Esophagus squamous epithelium (tissue), 4 donors: ENCODE data around the gene CASP12.

Experiments used
- POLR2A ChIP-seq, 4 donors: fragments of 450-650 bp; IDR thresholded peaks; one replicate each; pipeline ENCODE4 v1.6.1; 2017; ENCODE audit warnings: antibody characterized with exemption in 4 of 4, mild to moderate bottlenecking in 4 of 4, moderate library complexity in 3 of 4
- TF ChIP-seq, protein P1 (sequence below), 6 experiments: fragments of 450-650 bp in 4 of 6; fragments of 200-600 bp in 2 of 6; sonication (generic) in 2 of 6; IDR thresholded peaks; one replicate each; pipeline ENCODE4 v1.5.1; 2016 to 2019; ENCODE audit warnings: antibody characterized with exemption in 6 of 6, mild to moderate bottlenecking in 4 of 6, moderate library complexity in 4 of 6

DNA sequence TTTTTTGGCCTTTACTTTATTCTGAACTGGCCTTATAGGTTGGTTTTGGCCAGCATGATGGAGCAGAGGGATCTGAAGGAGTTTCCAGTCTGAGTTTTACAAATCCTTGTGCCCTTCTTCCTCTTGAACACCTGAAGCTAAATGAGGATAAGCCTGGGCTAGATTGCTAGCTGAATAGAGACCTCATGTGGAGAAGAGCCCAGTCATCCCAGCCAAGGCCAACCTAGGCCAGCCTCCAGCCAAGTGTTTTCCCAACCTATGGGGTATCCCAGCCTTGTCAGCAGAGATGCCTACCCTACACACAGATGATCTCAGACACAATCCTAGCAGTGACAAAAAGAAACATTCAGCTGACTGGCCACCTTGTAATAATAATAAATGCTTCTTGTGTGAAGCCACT lies 966 bp upstream of the CASP12 start:
- TF ChIP-seq, protein P1, sequence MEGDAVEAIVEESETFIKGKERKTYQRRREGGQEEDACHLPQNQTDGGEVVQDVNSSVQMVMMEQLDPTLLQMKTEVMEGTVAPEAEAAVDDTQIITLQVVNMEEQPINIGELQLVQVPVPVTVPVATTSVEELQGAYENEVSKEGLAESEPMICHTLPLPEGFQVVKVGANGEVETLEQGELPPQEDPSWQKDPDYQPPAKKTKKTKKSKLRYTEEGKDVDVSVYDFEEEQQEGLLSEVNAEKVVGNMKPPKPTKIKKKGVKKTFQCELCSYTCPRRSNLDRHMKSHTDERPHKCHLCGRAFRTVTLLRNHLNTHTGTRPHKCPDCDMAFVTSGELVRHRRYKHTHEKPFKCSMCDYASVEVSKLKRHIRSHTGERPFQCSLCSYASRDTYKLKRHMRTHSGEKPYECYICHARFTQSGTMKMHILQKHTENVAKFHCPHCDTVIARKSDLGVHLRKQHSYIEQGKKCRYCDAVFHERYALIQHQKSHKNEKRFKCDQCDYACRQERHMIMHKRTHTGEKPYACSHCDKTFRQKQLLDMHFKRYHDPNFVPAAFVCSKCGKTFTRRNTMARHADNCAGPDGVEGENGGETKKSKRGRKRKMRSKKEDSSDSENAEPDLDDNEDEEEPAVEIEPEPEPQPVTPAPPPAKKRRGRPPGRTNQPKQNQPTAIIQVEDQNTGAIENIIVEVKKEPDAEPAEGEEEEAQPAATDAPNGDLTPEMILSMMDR (IDR thresholded peaks at IDR 0.05) = no peak
- no peak for TF ChIP-seq POLR2A (IDR thresholded peaks at IDR 0.05)
